ENCODE results near the gene ECE1.

The ECE1 gene

GRCh38 chr1:21269461-21270085 lies 20.7 kb downstream of the ECE1 start:
- Histone ChIP-seq H3K27me3 (ENCODE audit: insufficient read depth, low read length) (no peaks in the 10 kb centered on the region), H3K27ac (ENCODE audit: low read length) (no peak overlapping the region), H3K9me3 (ENCODE audit: insufficient read depth, low read depth, low read length) (no peaks in the 10 kb centered on the region), H3K9ac (ENCODE audit: low read depth, low read length) (no peak overlapping the region), H3K4me1 (ENCODE audit: insufficient read depth, low read length) (no peaks in the 10 kb centered on the region), H3K4me3 (ENCODE audit: low read length) (no peak overlapping the region), H3K36me3 (ENCODE audit: insufficient read depth, low read depth, low read length) (peaks cover 27% of the 10 kb centered on the region)

- Histone ChIP-seq H3K27me3 (ENCODE audit: insufficient read depth, low read length) (no peaks in the 10 kb centered on the region), H3K36me3 (ENCODE audit: insufficient read depth, low read depth, low read length) (peaks cover 27% of the 10 kb centered on the region), H3K9ac (ENCODE audit: low read depth, low read length) (no peak overlapping the region), H3K4me3 (ENCODE audit: low read length) (no peak overlapping the region), H3K4me1 (ENCODE audit: insufficient read depth, low read length) (no peaks in the 10 kb centered on the region), H3K27ac (ENCODE audit: low read length) (no peak overlapping the region), H3K9me3 (ENCODE audit: insufficient read depth, low read depth, low read length) (no peaks in the 10 kb centered on the region)
These were observed 21.7 kb downstream of the ECE1 start for GRCh38 chr1:21268281-21269239.

- Histone ChIP-seq H3K4me1 (ENCODE audit: insufficient read depth, low read length) (no peaks in the 10 kb centered on the region; the same call in 1 of the 2 replicates), H3K27ac (ENCODE audit: low read length) (no peak overlapping the region), H3K36me3 (ENCODE audit: insufficient read depth, low read depth, low read length) (peaks cover 27% of the 10 kb centered on the region), H3K9me3 (ENCODE audit: insufficient read depth, low read depth, low read length) (no peaks in the 10 kb centered on the region), H3K4me3 (ENCODE audit: low read length) (no peak overlapping the region), H3K9ac (ENCODE audit: low read depth, low read length) (no peak overlapping the region), H3K27me3 (ENCODE audit: insufficient read depth, low read length) (no peaks in the 10 kb centered on the region)
These were observed 22.8 kb downstream of the ECE1 start for GRCh38 chr1:21267191-21268077.

- Histone ChIP-seq H3K27me3 (ENCODE audit: insufficient read depth, low read length) (no peaks in the 10 kb centered on the region), H3K27ac (ENCODE audit: low read length) (no peak overlapping the region)
These were observed 24.0 kb downstream of the ECE1 start for GRCh38 chr1:21266119-21266774.

DNA sequence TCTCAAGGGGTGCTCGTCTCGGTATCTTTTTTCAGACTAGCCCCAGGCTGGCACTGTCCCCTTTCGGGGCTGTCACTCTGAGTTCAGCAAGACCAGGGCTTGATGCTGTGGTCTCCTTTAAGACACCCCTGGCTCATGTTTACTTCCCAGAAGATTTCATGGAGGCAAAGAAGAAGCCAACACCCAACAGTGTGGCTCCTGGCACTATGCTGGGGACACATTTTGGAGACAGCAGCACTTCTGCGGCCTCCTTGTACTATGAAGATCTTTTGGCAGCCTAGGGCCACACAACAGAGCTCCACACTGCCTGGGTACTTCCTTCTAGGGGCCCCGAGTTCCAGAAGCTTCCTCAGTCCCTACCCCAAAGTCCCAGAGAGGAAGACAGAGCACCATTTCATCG lies 24.6 kb downstream of the ECE1 start:
- Histone ChIP-seq H3K9me3 (ENCODE audit: insufficient read depth, low read depth, low read length) (no peaks in the 10 kb centered on the region), H3K9ac (ENCODE audit: low read depth, low read length) (no peak overlapping the region), H3K4me1 (ENCODE audit: insufficient read depth, low read length) (peaks cover 8% of the 10 kb centered on the region; the same call in 1 of the 2 replicates), H3K27me3 (ENCODE audit: insufficient read depth, low read length) (no peaks in the 10 kb centered on the region), H3K4me3 (ENCODE audit: low read length) (no peak overlapping the region), H3K36me3 (ENCODE audit: insufficient read depth, low read depth, low read length) (peaks cover 14% of the 10 kb centered on the region), H3K27ac (ENCODE audit: low read length) (no peak overlapping the region)

More at GRCh38 chr1:21266119-21266774, 24.0 kb downstream of the ECE1 start:
- H3K4me1 ChIP-seq (ENCODE audit: insufficient read depth, low read length) = peaks cover 8% of the 10 kb centered on the region; the same call in 1 of the 2 replicates
- H3K9ac ChIP-seq (ENCODE audit: low read depth, low read length) = no peak overlapping the region
- H3K4me3 ChIP-seq (ENCODE audit: low read length) = no peak overlapping the region
- H3K36me3 ChIP-seq (ENCODE audit: insufficient read depth, low read depth, low read length) = peaks cover 19% of the 10 kb centered on the region
- no peaks in the 10 kb centered on the region for H3K9me3 ChIP-seq (ENCODE audit: insufficient read depth, low read depth, low read length)

GRCh38 chr1:21264898-21265297 lies 25.4 kb downstream of the ECE1 start:
- H3K9ac ChIP-seq (ENCODE audit: low read depth, low read length) = no peak overlapping the region
- H3K9me3 ChIP-seq (ENCODE audit: insufficient read depth, low read depth, low read length) = no peaks in the 10 kb centered on the region
- no peak overlapping the region for H3K4me3 ChIP-seq (ENCODE audit: low read length)
- no peaks in the 10 kb centered on the region for H3K27me3 ChIP-seq (ENCODE audit: insufficient read depth, low read length)
- H3K36me3 ChIP-seq (ENCODE audit: insufficient read depth, low read depth, low read length) = peaks cover 12% of the 10 kb centered on the region
- H3K4me1 ChIP-seq (ENCODE audit: insufficient read depth, low read length) = peaks cover 8% of the 10 kb centered on the region; the same call in 1 of the 2 replicates
- H3K27ac ChIP-seq (ENCODE audit: low read length) = no peak overlapping the region

DNA sequence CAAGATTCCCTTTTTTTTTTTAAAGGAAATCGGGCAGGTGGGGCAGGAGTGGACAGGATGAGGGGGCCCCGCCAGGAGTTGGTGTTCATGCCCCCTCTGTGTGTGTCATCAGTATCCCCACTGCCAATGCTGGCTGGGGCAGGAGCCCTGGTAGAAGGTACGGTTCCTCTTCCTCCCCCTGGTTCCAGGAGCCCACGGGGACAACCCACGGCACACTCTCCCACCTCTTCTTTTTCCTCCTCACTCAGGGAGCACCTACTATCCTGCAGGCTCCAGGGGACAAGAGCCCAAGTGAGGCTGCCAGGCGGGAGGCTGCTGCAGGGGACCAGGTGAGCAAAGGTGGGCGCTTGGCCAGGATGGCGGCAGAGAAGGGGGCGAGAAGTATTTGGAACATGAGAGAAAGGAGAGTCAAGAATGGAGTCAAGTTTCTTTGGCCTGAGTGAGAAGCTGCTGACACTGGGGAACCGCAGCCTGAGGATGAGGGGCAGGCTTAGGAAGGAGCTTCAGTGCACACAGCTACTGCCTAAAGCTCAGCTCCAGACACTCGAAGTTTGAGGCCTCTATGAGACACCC lies 26.5 kb downstream of the ECE1 start:
- Histone ChIP-seq H3K4me3 (ENCODE audit: low read length) (no peak overlapping the region), H3K27ac (ENCODE audit: low read length) (no peak overlapping the region), H3K4me1 (ENCODE audit: insufficient read depth, low read length) (peaks cover 8% of the 10 kb centered on the region; the same call in 1 of the 2 replicates), H3K9me3 (ENCODE audit: insufficient read depth, low read depth, low read length) (no peaks in the 10 kb centered on the region), H3K36me3 (ENCODE audit: insufficient read depth, low read depth, low read length) (peaks cover 7% of the 10 kb centered on the region), H3K27me3 (ENCODE audit: insufficient read depth, low read length) (no peaks in the 10 kb centered on the region), H3K9ac (ENCODE audit: low read depth, low read length) (no peak overlapping the region)

- Histone ChIP-seq H3K27ac (ENCODE audit: low read length) (no peak overlapping the region), H3K9ac (ENCODE audit: low read depth, low read length) (no peak overlapping the region), H3K4me3 (ENCODE audit: low read length) (no peak overlapping the region), H3K27me3 (ENCODE audit: insufficient read depth, low read length) (no peaks in the 10 kb centered on the region), H3K36me3 (ENCODE audit: insufficient read depth, low read depth, low read length) (peaks cover 3% of the 10 kb centered on the region; the same call in 1 of the 2 replicates), H3K9me3 (ENCODE audit: insufficient read depth, low read depth, low read length) (no peaks in the 10 kb centered on the region), H3K4me1 (ENCODE audit: insufficient read depth, low read length) (peaks cover 8% of the 10 kb centered on the region; the same call in 1 of the 2 replicates)
These were observed 27.2 kb downstream of the ECE1 start for GRCh38 chr1:21263052-21263429.

DNA sequence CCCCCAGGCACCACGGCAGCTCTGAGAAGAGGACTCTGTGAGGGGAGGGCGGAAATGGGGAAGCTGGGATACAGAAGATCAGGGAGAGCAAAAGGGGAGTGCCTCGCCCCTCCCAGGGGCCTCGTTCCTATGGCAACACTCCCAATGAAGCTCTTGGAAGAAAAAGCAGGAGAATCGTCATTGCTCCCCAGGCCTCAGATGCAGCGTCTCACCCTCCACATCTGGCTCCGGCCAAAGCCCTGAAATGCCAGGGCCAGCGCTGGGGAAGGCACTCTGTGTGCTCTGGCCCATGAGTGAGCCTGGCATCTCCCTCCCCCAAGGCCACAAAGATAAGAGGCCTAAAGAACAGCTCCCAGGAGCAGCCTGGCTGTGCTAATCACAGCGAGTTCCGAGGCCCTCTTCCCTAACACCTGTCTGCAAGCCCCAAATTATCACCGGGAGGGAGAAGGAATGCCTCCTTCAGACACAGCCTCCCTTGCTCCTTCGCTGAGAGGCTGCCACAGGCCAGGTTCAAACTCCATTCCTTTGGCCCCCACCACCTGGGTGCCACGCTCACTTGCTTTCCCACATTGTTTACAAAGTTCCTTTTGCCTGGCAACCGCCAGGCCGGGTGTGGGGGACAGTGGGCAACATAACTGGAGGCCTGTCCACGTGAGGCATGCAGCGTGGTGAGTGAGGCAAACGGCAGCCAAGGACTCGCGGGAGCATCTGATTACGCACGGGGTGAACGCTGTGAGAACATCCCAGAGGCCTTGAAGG lies 27.8 kb downstream of the ECE1 start:
- H3K9ac ChIP-seq (ENCODE audit: low read depth, low read length) = no peak overlapping the region; the same call in 1 of the 2 replicates
- no peaks in the 10 kb centered on the region for H3K27me3 ChIP-seq (ENCODE audit: insufficient read depth, low read length)
- no peak overlapping the region; the same call in 1 of the 2 replicates for H3K4me3 ChIP-seq (ENCODE audit: low read length)
- peaks cover 8% of the 10 kb centered on the region; the same call in 1 of the 2 replicates for H3K4me1 ChIP-seq (ENCODE audit: insufficient read depth, low read length)
- no peaks in the 10 kb centered on the region for H3K9me3 ChIP-seq (ENCODE audit: insufficient read depth, low read depth, low read length)
- H3K36me3 ChIP-seq (ENCODE audit: insufficient read depth, low read depth, low read length) = no peaks in the 10 kb centered on the region; the same call in 1 of the 2 replicates
- H3K27ac ChIP-seq (ENCODE audit: low read length) = no peak overlapping the region
